WTC11 (cell line): ENCODE data around the gene NRXN3. TPM values are rescaled to one million over a fixed set of nuclear protein-coding genes. Genes with fewer than 3 reads are reported as not detected.

Experiments used
- ATAC-seq: fragments of 200-7000 bp; cut with Tn5 transposase; 2 replicates; pipeline ENCODE4 v1.10.0; 2021; ENCODE audit warnings: mild to moderate bottlenecking, moderate library complexity
- CTCF ChIA-PET: fragments of 300-600 bp; sonication (Branson Sonifier 250); formaldehyde crosslinking; loops from one replicate; lab custom pipeline; 2021; ENCODE audit warnings: antibody characterized with exemption; lab: Charles Lee
- POLR2A ChIA-PET: fragments of 350-600 bp; sonication (Branson Sonifier 250); formaldehyde crosslinking; loops from one replicate; lab custom pipeline; 2021; ENCODE audit warnings: antibody characterized with exemption; lab: Charles Lee
- DNase-seq: peaks from one replicate; pipeline ENCODE4 v3.0.0; 2021; ENCODE audit warnings: low spot score
- H3K27ac Mint-ChIP-seq: 2 replicates; pipeline ENCODE4 v1.8.0; 2021; ENCODE audit warnings: mixed read lengths
- H3K27me3 Mint-ChIP-seq: 2 replicates; pipeline ENCODE4 v1.8.0; 2021; ENCODE audit warnings: low read depth, mild to moderate bottlenecking, moderate library complexity, mixed read lengths
- H3K36me3 Mint-ChIP-seq: 2 replicates; pipeline ENCODE4 v1.8.0; 2021; ENCODE audit warnings: mixed read lengths
- H3K4me1 Mint-ChIP-seq: 2 replicates; pipeline ENCODE4 v1.8.0; 2022; ENCODE audit warnings: mixed read lengths
- H3K4me3 Mint-ChIP-seq: 2 replicates; pipeline ENCODE4 v1.8.0; 2021; ENCODE audit warnings: mild to moderate bottlenecking, moderate library complexity, mixed read lengths
- H3K9me3 Mint-ChIP-seq: 2 replicates; pipeline ENCODE4 v1.8.0; 2021; ENCODE audit warnings: mixed read lengths
- AFF4 ChIP-seq: sonication (generic); formaldehyde crosslinking; IDR thresholded peaks from 2 replicates; pipeline ENCODE4 v1.8.1; 2023; ENCODE audit warnings: mild to moderate bottlenecking, missing genetic modification reagents, borderline replicate concordance
- ATF1 ChIP-seq: sonication (generic); formaldehyde crosslinking; IDR thresholded peaks from 2 replicates; pipeline ENCODE4 v1.8.1; 2023; ENCODE audit warnings: mild to moderate bottlenecking, moderate library complexity, missing genetic modification reagents
- ATF6 ChIP-seq: sonication (generic); formaldehyde crosslinking; IDR thresholded peaks from 2 replicates; pipeline ENCODE4 v1.8.1; 2023; ENCODE audit warnings: mild to moderate bottlenecking, missing genetic modification reagents
- FOXP1 ChIP-seq: sonication (generic); formaldehyde crosslinking; IDR thresholded peaks from 2 replicates; pipeline ENCODE4 v1.8.0; 2022; ENCODE audit warnings: missing genetic modification reagents, mild to moderate bottlenecking, moderate library complexity, borderline replicate concordance
- IRF1 ChIP-seq: sonication (generic); formaldehyde crosslinking; IDR thresholded peaks from 2 replicates; pipeline ENCODE4 v1.8.0; 2023; ENCODE audit warnings: missing genetic modification reagents
- IRF2 ChIP-seq: sonication (generic); formaldehyde crosslinking; IDR thresholded peaks from 2 replicates; pipeline ENCODE4 v1.8.0; 2022; ENCODE audit warnings: low read depth, missing genetic modification reagents, borderline replicate concordance
- KAT7 ChIP-seq: sonication (generic); formaldehyde crosslinking; IDR thresholded peaks from 2 replicates; pipeline ENCODE4 v1.8.1; 2023; ENCODE audit warnings: missing genetic modification reagents, mild to moderate bottlenecking, borderline replicate concordance
- MLX ChIP-seq: sonication (generic); formaldehyde crosslinking; IDR thresholded peaks from 2 replicates; pipeline ENCODE4 v1.8.1; 2023; ENCODE audit warnings: mild to moderate bottlenecking, missing genetic modification reagents, moderate library complexity
- OVOL2 ChIP-seq: fragments of 250-450 bp; sonication (Bioruptor Pico); IDR thresholded peaks from 2 replicates; pipeline ENCODE4 v1.9.0; 2021; ENCODE audit warnings: mild to moderate bottlenecking, borderline replicate concordance
- PRDM15 ChIP-seq: sonication (generic); formaldehyde crosslinking; IDR thresholded peaks from 2 replicates; pipeline ENCODE4 v1.8.0; 2022; ENCODE audit warnings: missing genetic modification reagents
- TCF7 ChIP-seq: sonication (generic); formaldehyde crosslinking; IDR thresholded peaks from 2 replicates; pipeline ENCODE4 v1.8.0; 2022; ENCODE audit warnings: mild to moderate bottlenecking, low read depth, missing genetic modification reagents, moderate library complexity
- USF2 ChIP-seq: sonication (generic); formaldehyde crosslinking; IDR thresholded peaks from 2 replicates; pipeline ENCODE4 v1.8.1; 2023; ENCODE audit warnings: mild to moderate bottlenecking, missing genetic modification reagents, moderate library complexity
- ZNF138 ChIP-seq: sonication (generic); formaldehyde crosslinking; conservative IDR thresholded peaks from 2 replicates; pipeline ENCODE4 v1.8.1; 2022; ENCODE audit warnings: mild to moderate bottlenecking, moderate library complexity, missing genetic modification reagents
- ZNF281 ChIP-seq: sonication (generic); formaldehyde crosslinking; IDR thresholded peaks from 2 replicates; pipeline ENCODE4 v1.8.0; 2023; ENCODE audit warnings: mild to moderate bottlenecking, missing genetic modification reagents
- ZNF425 ChIP-seq: fragments of 250-450 bp; sonication (Bioruptor Pico); conservative IDR thresholded peaks from 2 replicates; pipeline ENCODE4 v1.9.0; 2021; ENCODE audit warnings: mild to moderate bottlenecking
- total RNA-seq: library from RNA; stranded (reverse); gene quantifications from 3 replicates; pipeline ENCODE4 v1.2.3, GENCODE V29; 2021

Gene NRXN3
- total RNA-seq, 1 experiment from 2014 or later = 3.0 TPM

- Mint-ChIP-seq H3K4me3 (no peak overlapping the region), H3K9me3 (peaks cover 34% of the 10 kb centered on the region), H3K4me1 (no peaks in the 10 kb centered on the region), H3K36me3 (peaks cover 31% of the 10 kb centered on the region), H3K27me3 (no peaks in the 10 kb centered on the region; the same call in 1 of the 2 replicates), H3K27ac (no peak overlapping the region)
- TF ChIP-seq TCF7 (CRISPR knock-in tag) (no peak), MLX (CRISPR knock-in tag) (no peak)
- no peak for DNase-seq
- ChIA-PET POLR2A (no interaction called here), CTCF (no interaction called here)
- no peak for ATAC-seq
Measured at GRCh38 chr14:79734656-79735055, 1564.5 kb downstream of the NRXN3 start.

GRCh38 chr14:79735121-79735520 is 1564.9 kb downstream of the NRXN3 start:
- ATAC-seq (no peak), DNase-seq (no peak)
- Mint-ChIP-seq H3K27me3 (no peaks in the 10 kb centered on the region; the same call in 1 of the 2 replicates), H3K9me3 (peaks cover 39% of the 10 kb centered on the region), H3K4me3 (no peak overlapping the region), H3K4me1 (peaks cover 3% of the 10 kb centered on the region; the same call in 1 of the 2 replicates), H3K27ac (no peak overlapping the region), H3K36me3 (peaks cover 35% of the 10 kb centered on the region)
- ChIA-PET CTCF (no interaction called here), POLR2A (no interaction called here)
- TF ChIP-seq KAT7 (no peak), ATF1 (CRISPR knock-in tag) (no peak), ATF6 (CRISPR knock-in tag) (no peak), ZNF138 (CRISPR knock-in tag) (no peak), IRF2 (CRISPR knock-in tag) (no peak), OVOL2 (CRISPR knock-in tag) (no peak), USF2 (CRISPR knock-in tag) (no peak), FOXP1 (no peak), IRF1 (CRISPR knock-in tag) (no peak), AFF4 (CRISPR knock-in tag) (no peak), ZNF281 (CRISPR knock-in tag) (no peak), MLX (CRISPR knock-in tag) (no peak), ZNF425 (CRISPR knock-in tag) (no peak), PRDM15 (no peak)
